HepG2 (cell line): Measurements from ENCODE around the gene LIME1. TPM values are rescaled to one million over a fixed set of nuclear protein-coding genes. Genes with fewer than 3 reads are reported as not detected.

Experiments used
- AHR ChIP-seq: IDR thresholded peaks from 2 replicates; pipeline ENCODE4 v1.6.1; 2018; ENCODE audit warnings: missing genetic modification reagents, missing compliant biosample characterization
- ATAD3A ChIP-seq: sonication (generic); formaldehyde crosslinking; IDR thresholded peaks from 2 replicates; pipeline ENCODE4 v1.4.0; 2020; ENCODE audit warnings: missing genetic modification reagents
- HNF4A ChIP-seq: sonication (generic); formaldehyde crosslinking; IDR thresholded peaks from 2 replicates; pipeline ENCODE4 v1.4.0; 2020; ENCODE audit warnings: missing genetic modification reagents
- KDM6A ChIP-seq: IDR thresholded peaks from 2 replicates; pipeline ENCODE4 v1.6.1; 2016; ENCODE audit warnings: low read depth
- MTA1 ChIP-seq: sonication (generic); formaldehyde crosslinking; IDR thresholded peaks from 2 replicates; pipeline ENCODE4 v1.4.0; 2020; ENCODE audit warnings: missing genetic modification reagents, mild to moderate bottlenecking, borderline replicate concordance
- MTA3 ChIP-seq: sonication (generic); formaldehyde crosslinking; IDR thresholded peaks from 2 replicates; pipeline ENCODE4 v1.4.0; 2020; ENCODE audit warnings: missing genetic modification reagents
- NAIF1 ChIP-seq: sonication (generic); formaldehyde crosslinking; IDR thresholded peaks from 2 replicates; pipeline ENCODE4 v1.5.0; 2020; ENCODE audit warnings: mild to moderate bottlenecking, missing genetic modification reagents, borderline replicate concordance
- SCMH1 ChIP-seq: sonication (generic); formaldehyde crosslinking; IDR thresholded peaks from 2 replicates; pipeline ENCODE4 v1.9.0; 2021; ENCODE audit warnings: missing genetic modification reagents, mild to moderate bottlenecking, borderline replicate concordance
- ZKSCAN5 ChIP-seq: sonication (generic); formaldehyde crosslinking; IDR thresholded peaks from 2 replicates; pipeline ENCODE4 v1.5.1; 2020; ENCODE audit warnings: mild to moderate bottlenecking, missing genetic modification reagents
- ZNF337 ChIP-seq: sonication (generic); formaldehyde crosslinking; IDR thresholded peaks from 2 replicates; pipeline ENCODE4 v1.5.1; 2020; ENCODE audit warnings: missing genetic modification reagents, low read depth, mild to moderate bottlenecking, borderline replicate concordance
- ZNF33A ChIP-seq: sonication (generic); formaldehyde crosslinking; IDR thresholded peaks from 2 replicates; pipeline ENCODE4 v1.5.1; 2020; ENCODE audit warnings: missing genetic modification reagents, mild to moderate bottlenecking, moderate library complexity, borderline replicate concordance
- ZNF546 ChIP-seq: sonication (generic); formaldehyde crosslinking; conservative IDR thresholded peaks from 2 replicates; pipeline ENCODE4 v1.8.1; 2023; ENCODE audit warnings: mild to moderate bottlenecking, missing genetic modification reagents
- ZNF577 ChIP-seq: sonication (generic); formaldehyde crosslinking; IDR thresholded peaks from 2 replicates; pipeline ENCODE4 v1.4.0; 2020; ENCODE audit warnings: mild to moderate bottlenecking, low read depth, missing genetic modification reagents, borderline replicate concordance
- ZZZ3 ChIP-seq: sonication (generic); formaldehyde crosslinking; IDR thresholded peaks from 2 replicates; pipeline ENCODE4 v1.4.0; 2020; ENCODE audit warnings: missing genetic modification reagents, mild to moderate bottlenecking, borderline replicate concordance
- polyA plus RNA-seq, 8 experiments: library from polyadenylated mRNA; depleted of rRNA in 3 of 8; stranded (reverse) in 7 of 8; unstranded in 1 of 8; fragments of >200 nt; fragmentation: Illumina TruSeq in 4 of 8; extraction: Trizol in 4 of 8; gene quantifications; 2 replicates each; pipeline versions ENCODE4 v1.2.1 to v1.2.3, GENCODE V29; 2011 to 2016; ENCODE audit warnings: low read depth in 4 of 8, missing spikeins in 1 of 8, mixed read lengths in 1 of 8; ENCODE audit not compliant: insufficient read depth in 1 of 8
- total RNA-seq, 5 experiments: library from RNA; depleted of rRNA; stranded (reverse); fragments of >200 nt; fragmentation: Illumina TruSeq; extraction: Trizol; gene quantifications; 2 replicates each; pipeline ENCODE4 v1.2.3, GENCODE V29; 2016; ENCODE audit warnings: low read depth in 1 of 5
- TF ChIP-seq, protein P1 (sequence below): sonication (generic); formaldehyde crosslinking; IDR thresholded peaks from 2 replicates; pipeline ENCODE4 v1.4.0; 2020; ENCODE audit warnings: mild to moderate bottlenecking, missing genetic modification reagents, borderline replicate concordance
- TF ChIP-seq, protein P2 (sequence below): sonication (generic); formaldehyde crosslinking; IDR thresholded peaks from 2 replicates; pipeline ENCODE4 v1.4.0; 2020; ENCODE audit warnings: missing genetic modification reagents, borderline replicate concordance
- TF ChIP-seq, protein P3 (sequence below): sonication (generic); formaldehyde crosslinking; IDR thresholded peaks from 2 replicates; pipeline ENCODE4 v1.4.0; 2020; ENCODE audit warnings: missing genetic modification reagents, mild to moderate bottlenecking, borderline replicate concordance
- TF ChIP-seq, protein P4 (sequence below): sonication (generic); formaldehyde crosslinking; IDR thresholded peaks from 2 replicates; pipeline ENCODE4 v1.5.0; 2020; ENCODE audit warnings: missing genetic modification reagents, mild to moderate bottlenecking, borderline replicate concordance

The LIME1 gene
- total and polyA plus RNA-seq, 2 of the 13 experiments (the other 11 are each of a cell fraction or from before 2014, with no cell fraction given) = 13.0 to 61.5 TPM

DNA sequence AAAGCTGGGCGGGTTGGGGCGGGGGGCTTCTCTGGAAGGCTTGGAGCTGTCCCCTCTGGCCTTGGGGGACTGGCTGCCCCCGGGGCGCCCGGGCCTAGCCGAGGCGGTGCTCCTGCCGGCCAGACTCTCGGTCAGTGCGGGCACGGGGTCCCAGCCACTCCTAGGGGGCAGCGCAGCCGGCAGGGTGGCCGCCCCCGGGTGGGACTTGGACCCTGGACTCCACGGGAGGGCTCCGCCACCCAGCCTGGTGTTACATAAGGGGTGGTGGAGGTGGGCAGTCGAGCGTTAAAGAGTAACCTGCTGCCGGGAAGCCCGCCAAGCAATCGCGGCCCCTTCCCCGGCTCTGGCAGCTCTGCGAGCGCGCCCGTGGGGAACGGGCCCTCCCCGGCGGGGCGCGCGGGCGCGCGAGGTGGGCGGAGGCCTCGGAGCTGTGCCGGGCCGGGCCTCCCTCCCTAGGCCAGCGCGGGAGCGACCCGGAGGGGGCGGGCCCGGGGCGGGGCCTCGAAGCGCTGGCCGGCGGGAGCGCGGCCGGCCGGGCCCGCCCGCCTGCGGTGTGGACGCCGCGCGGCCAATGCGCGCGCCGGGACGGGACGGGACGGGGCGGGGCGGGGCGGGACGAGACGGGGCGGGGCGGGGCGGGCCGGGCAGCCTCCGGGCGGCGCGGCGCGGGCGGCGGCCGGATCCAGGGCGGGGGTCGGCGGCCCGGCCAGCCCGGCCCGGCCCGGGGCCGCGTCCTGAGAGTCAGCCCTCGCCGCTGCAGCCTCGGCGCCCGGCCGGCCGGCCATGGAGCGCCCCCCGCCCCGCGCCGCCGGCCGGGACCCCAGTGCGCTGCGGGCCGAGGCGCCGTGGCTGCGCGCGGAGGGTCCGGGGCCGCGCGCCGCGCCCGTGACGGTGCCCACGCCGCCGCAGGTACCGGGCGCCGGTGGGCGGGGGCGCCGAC lies 2.9 kb downstream of the LIME1 start, which contains the start of gene SLC2A4RG (continued):
- TF ChIP-seq, protein P1, sequence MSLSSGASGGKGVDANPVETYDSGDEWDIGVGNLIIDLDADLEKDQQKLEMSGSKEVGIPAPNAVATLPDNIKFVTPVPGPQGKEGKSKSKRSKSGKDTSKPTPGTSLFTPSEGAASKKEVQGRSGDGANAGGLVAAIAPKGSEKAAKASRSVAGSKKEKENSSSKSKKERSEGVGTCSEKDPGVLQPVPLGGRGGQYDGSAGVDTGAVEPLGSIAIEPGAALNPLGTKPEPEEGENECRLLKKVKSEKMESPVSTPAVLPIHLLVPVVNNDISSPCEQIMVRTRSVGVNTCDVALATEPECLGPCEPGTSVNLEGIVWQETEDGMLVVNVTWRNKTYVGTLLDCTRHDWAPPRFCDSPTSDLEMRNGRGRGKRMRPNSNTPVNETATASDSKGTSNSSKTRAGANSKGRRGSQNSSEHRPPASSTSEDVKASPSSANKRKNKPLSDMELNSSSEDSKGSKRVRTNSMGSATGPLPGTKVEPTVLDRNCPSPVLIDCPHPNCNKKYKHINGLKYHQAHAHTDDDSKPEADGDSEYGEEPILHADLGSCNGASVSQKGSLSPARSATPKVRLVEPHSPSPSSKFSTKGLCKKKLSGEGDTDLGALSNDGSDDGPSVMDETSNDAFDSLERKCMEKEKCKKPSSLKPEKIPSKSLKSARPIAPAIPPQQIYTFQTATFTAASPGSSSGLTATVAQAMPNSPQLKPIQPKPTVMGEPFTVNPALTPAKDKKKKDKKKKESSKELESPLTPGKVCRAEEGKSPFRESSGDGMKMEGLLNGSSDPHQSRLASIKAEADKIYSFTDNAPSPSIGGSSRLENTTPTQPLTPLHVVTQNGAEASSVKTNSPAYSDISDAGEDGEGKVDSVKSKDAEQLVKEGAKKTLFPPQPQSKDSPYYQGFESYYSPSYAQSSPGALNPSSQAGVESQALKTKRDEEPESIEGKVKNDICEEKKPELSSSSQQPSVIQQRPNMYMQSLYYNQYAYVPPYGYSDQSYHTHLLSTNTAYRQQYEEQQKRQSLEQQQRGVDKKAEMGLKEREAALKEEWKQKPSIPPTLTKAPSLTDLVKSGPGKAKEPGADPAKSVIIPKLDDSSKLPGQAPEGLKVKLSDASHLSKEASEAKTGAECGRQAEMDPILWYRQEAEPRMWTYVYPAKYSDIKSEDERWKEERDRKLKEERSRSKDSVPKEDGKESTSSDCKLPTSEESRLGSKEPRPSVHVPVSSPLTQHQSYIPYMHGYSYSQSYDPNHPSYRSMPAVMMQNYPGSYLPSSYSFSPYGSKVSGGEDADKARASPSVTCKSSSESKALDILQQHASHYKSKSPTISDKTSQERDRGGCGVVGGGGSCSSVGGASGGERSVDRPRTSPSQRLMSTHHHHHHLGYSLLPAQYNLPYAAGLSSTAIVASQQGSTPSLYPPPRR (CRISPR knock-in tag) = peak; percentile 81
- TF ChIP-seq MTA3 (CRISPR knock-in tag) = no peak
- TF ChIP-seq NAIF1 (CRISPR knock-in tag) = no peak; the same call in 1 of the 2 replicates
- TF ChIP-seq ZNF577 = no peak
- TF ChIP-seq, protein P2, sequence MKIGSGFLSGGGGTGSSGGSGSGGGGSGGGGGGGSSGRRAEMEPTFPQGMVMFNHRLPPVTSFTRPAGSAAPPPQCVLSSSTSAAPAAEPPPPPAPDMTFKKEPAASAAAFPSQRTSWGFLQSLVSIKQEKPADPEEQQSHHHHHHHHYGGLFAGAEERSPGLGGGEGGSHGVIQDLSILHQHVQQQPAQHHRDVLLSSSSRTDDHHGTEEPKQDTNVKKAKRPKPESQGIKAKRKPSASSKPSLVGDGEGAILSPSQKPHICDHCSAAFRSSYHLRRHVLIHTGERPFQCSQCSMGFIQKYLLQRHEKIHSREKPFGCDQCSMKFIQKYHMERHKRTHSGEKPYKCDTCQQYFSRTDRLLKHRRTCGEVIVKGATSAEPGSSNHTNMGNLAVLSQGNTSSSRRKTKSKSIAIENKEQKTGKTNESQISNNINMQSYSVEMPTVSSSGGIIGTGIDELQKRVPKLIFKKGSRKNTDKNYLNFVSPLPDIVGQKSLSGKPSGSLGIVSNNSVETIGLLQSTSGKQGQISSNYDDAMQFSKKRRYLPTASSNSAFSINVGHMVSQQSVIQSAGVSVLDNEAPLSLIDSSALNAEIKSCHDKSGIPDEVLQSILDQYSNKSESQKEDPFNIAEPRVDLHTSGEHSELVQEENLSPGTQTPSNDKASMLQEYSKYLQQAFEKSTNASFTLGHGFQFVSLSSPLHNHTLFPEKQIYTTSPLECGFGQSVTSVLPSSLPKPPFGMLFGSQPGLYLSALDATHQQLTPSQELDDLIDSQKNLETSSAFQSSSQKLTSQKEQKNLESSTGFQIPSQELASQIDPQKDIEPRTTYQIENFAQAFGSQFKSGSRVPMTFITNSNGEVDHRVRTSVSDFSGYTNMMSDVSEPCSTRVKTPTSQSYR (CRISPR knock-in tag) = peak; percentile 92
- no peak for TF ChIP-seq ZKSCAN5 (CRISPR knock-in tag)
- TF ChIP-seq, protein P3, sequence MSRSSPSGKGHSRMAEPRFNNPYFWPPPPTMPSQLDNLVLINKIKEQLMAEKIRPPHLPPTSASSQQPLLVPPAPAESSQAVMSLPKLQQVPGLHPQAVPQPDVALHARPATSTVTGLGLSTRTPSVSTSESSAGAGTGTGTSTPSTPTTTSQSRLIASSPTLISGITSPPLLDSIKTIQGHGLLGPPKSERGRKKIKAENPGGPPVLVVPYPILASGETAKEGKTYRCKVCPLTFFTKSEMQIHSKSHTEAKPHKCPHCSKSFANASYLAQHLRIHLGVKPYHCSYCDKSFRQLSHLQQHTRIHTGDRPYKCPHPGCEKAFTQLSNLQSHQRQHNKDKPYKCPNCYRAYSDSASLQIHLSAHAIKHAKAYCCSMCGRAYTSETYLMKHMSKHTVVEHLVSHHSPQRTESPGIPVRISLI (CRISPR knock-in tag) = no peak; the same call in 1 of the 2 replicates
- peak; percentile 98 for TF ChIP-seq HNF4A (CRISPR knock-in tag)
- 0 out of 2 replicates have a peak, but pooled peaks have one; percentile 28 for TF ChIP-seq ZNF546 (CRISPR knock-in tag)
- no peak for TF ChIP-seq ATAD3A
- TF ChIP-seq SCMH1 (CRISPR knock-in tag) = no peak
- no peak for TF ChIP-seq ZNF337 (CRISPR knock-in tag)
- TF ChIP-seq KDM6A (CRISPR knock-in tag) = peak; percentile 68; the same call in 1 of the 2 replicates
- TF ChIP-seq, protein P4, sequence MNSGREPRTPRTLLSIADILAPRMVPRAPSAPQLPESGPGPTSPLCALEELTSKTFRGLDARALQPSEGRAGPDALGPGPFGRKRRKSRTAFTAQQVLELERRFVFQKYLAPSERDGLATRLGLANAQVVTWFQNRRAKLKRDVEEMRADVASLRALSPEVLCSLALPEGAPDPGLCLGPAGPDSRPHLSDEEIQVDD = no peak
- TF ChIP-seq MTA1 (CRISPR knock-in tag) = peak; percentile 98
- TF ChIP-seq AHR (CRISPR knock-in tag) = no peak; the same call in 1 of the 2 replicates
- TF ChIP-seq ZNF33A (CRISPR knock-in tag) = no peak
- no peak; the same call in 1 of the 2 replicates for TF ChIP-seq ZZZ3 (CRISPR knock-in tag)
